Measurements from ENCODE around the gene DCD. TPM values are rescaled to one million over a fixed set of nuclear protein-coding genes. Genes with fewer than 3 reads are reported as not detected.

DCD gene
- total RNA-seq, 1 donor from 2014 or later: not detected

- Histone ChIP-seq H2AFZ (ENCODE audit: low read depth, low read length) (no peak overlapping the region), H3K4me1 (ENCODE audit: insufficient read depth, low read length) (no peaks in the 10 kb centered on the region), H4K20me1 (ENCODE audit: insufficient read depth, low read length) (no peaks in the 10 kb centered on the region), H3K27me3 (ENCODE audit: insufficient read depth, low read length) (peaks cover 15% of the 10 kb centered on the region), H3K4me3 (ENCODE audit: insufficient read depth, low read depth, low read length) (no peak overlapping the region), H3K79me2 (ENCODE audit: insufficient read depth, low read length) (no peaks in the 10 kb centered on the region), H3K36me3 (ENCODE audit: insufficient read depth, low read length) (no peaks in the 10 kb centered on the region), H3K27ac (ENCODE audit: low read depth, low read length) (no peak overlapping the region), H3K9me3 (ENCODE audit: insufficient read depth, low read depth, low read length) (no peaks in the 10 kb centered on the region), H3K9ac (ENCODE audit: low read length) (no peak overlapping the region), H3K4me2 (ENCODE audit: low read length) (no peak overlapping the region)
- H3K4me1 Mint-ChIP-seq (ENCODE audit: low read depth, unreplicated experiment): peaks cover 12% of the 10 kb centered on the region
- TF ChIP-seq EZH2 (IDR thresholded peaks at IDR 0.05; ENCODE audit: insufficient read depth, low read length) (no peak), CTCF (IDR thresholded peaks at IDR 0.05; ENCODE audit: insufficient read depth, low read depth, low read length) (no peak)
- FAIRE-seq (no peak), DNase-seq (ENCODE audit: low read depth) (no peak)
- H3K4me3 Mint-ChIP-seq (ENCODE audit: unreplicated experiment): no peak overlapping the region
- H3K9me3 Mint-ChIP-seq (ENCODE audit: unreplicated experiment): peaks cover 7% of the 10 kb centered on the region
- no peaks in the 10 kb centered on the region for H3K36me3 Mint-ChIP-seq (ENCODE audit: low read depth, unreplicated experiment)
- H3K27ac Mint-ChIP-seq (ENCODE audit: unreplicated experiment): no peak overlapping the region
- H3K27me3 Mint-ChIP-seq (ENCODE audit: low read depth, unreplicated experiment): peaks cover 33% of the 10 kb centered on the region
Measured at GRCh38 chr12:54604436-54604835, 43.7 kb downstream of the DCD start.

GRCh38 chr12:54603872-54604271, 44.3 kb downstream of the DCD start:
- Mint-ChIP-seq H3K4me3 (ENCODE audit: unreplicated experiment) (no peak overlapping the region), H3K4me1 (ENCODE audit: low read depth, unreplicated experiment) (peaks cover 12% of the 10 kb centered on the region), H3K27ac (ENCODE audit: unreplicated experiment) (no peak overlapping the region), H3K36me3 (ENCODE audit: low read depth, unreplicated experiment) (no peaks in the 10 kb centered on the region), H3K9me3 (ENCODE audit: unreplicated experiment) (peaks cover 7% of the 10 kb centered on the region), H3K27me3 (ENCODE audit: low read depth, unreplicated experiment) (peaks cover 33% of the 10 kb centered on the region)
- Histone ChIP-seq H3K4me3 (ENCODE audit: insufficient read depth, low read depth, low read length) (no peak overlapping the region), H3K36me3 (ENCODE audit: insufficient read depth, low read length) (no peaks in the 10 kb centered on the region), H3K79me2 (ENCODE audit: insufficient read depth, low read length) (no peaks in the 10 kb centered on the region), H4K20me1 (ENCODE audit: insufficient read depth, low read length) (no peaks in the 10 kb centered on the region), H3K27ac (ENCODE audit: low read depth, low read length) (no peak overlapping the region), H3K27me3 (ENCODE audit: insufficient read depth, low read length) (peaks cover 15% of the 10 kb centered on the region), H3K9me3 (ENCODE audit: insufficient read depth, low read depth, low read length) (no peaks in the 10 kb centered on the region), H3K4me2 (ENCODE audit: low read length) (no peak overlapping the region), H3K9ac (ENCODE audit: low read length) (no peak overlapping the region), H3K4me1 (ENCODE audit: insufficient read depth, low read length) (no peaks in the 10 kb centered on the region), H2AFZ (ENCODE audit: low read depth, low read length) (no peak overlapping the region)
- no peak for DNase-seq (ENCODE audit: low read depth)
- no peak for FAIRE-seq
- TF ChIP-seq CTCF (IDR thresholded peaks at IDR 0.05; ENCODE audit: insufficient read depth, low read depth, low read length) (no peak), EZH2 (IDR thresholded peaks at IDR 0.05; ENCODE audit: insufficient read depth, low read length) (no peak)

- DNase-seq (ENCODE audit: low read depth) (peak; percentile 46), FAIRE-seq (peak; percentile 54)
- H3K27ac ChIP-seq (ENCODE audit: low read depth, low read length): no peak overlapping the region
- H3K4me3 ChIP-seq (ENCODE audit: insufficient read depth, low read depth, low read length): no peak overlapping the region
- no peak overlapping the region for H3K9ac ChIP-seq (ENCODE audit: low read length)
- H3K36me3 ChIP-seq (ENCODE audit: insufficient read depth, low read length): no peaks in the 10 kb centered on the region
- Mint-ChIP-seq H3K9me3 (ENCODE audit: unreplicated experiment) (peaks cover 7% of the 10 kb centered on the region), H3K4me1 (ENCODE audit: low read depth, unreplicated experiment) (peaks cover 12% of the 10 kb centered on the region), H3K27ac (ENCODE audit: unreplicated experiment) (peak overlapping the region; percentile 1), H3K4me3 (ENCODE audit: unreplicated experiment) (no peak overlapping the region), H3K36me3 (ENCODE audit: low read depth, unreplicated experiment) (no peaks in the 10 kb centered on the region), H3K27me3 (ENCODE audit: low read depth, unreplicated experiment) (peaks cover 32% of the 10 kb centered on the region)
- TF ChIP-seq EZH2 (IDR thresholded peaks at IDR 0.05; ENCODE audit: insufficient read depth, low read length) (no peak), CTCF (IDR thresholded peaks at IDR 0.05; ENCODE audit: insufficient read depth, low read depth, low read length) (peak; percentile 87)
- H3K4me2 ChIP-seq (ENCODE audit: low read length): no peak overlapping the region
- no peak overlapping the region for H2AFZ ChIP-seq (ENCODE audit: low read depth, low read length)
- no peaks in the 10 kb centered on the region for H3K9me3 ChIP-seq (ENCODE audit: insufficient read depth, low read depth, low read length)
- no peaks in the 10 kb centered on the region for H3K4me1 ChIP-seq (ENCODE audit: insufficient read depth, low read length)
- peaks cover 11% of the 10 kb centered on the region for H3K27me3 ChIP-seq (ENCODE audit: insufficient read depth, low read length)
- no peaks in the 10 kb centered on the region for H3K79me2 ChIP-seq (ENCODE audit: insufficient read depth, low read length)
- H4K20me1 ChIP-seq (ENCODE audit: insufficient read depth, low read length): no peaks in the 10 kb centered on the region
Measured at GRCh38 chr12:54603173-54603814, 44.9 kb downstream of the DCD start.

Measured in astrocyte (in vitro differentiated cells and primary cell).